Suprapubic skin (tissue), 4 donors: ENCODE measurements around the gene ITGB1BP2. TPM values are rescaled to one million over a fixed set of nuclear protein-coding genes. Genes with fewer than 3 reads are reported as not detected.
"Not testable (repeated sequence)": the region's sequence is repeated elsewhere in the genome, so short reads cannot be mapped to it uniquely, and the experiment has no call there.

Experiments used
- DNase-seq, 2 donors: peaks; one replicate each; pipeline ENCODE4 v3.0.0-alpha.2; 2019; ENCODE audit warnings: low spot score in 2 of 2
- H3K27ac ChIP-seq: fragments of 200-600 bp; sonication (generic); one replicate; pipeline ENCODE4 v1.5.1; 2019
- H3K27me3 ChIP-seq: fragments of 200-600 bp; sonication (generic); one replicate; pipeline ENCODE4 v1.5.1; 2019
- H3K36me3 ChIP-seq: fragments of 200-600 bp; sonication (generic); one replicate; pipeline ENCODE4 v1.5.1; 2019
- H3K4me1 ChIP-seq: fragments of 200-600 bp; sonication (generic); one replicate; pipeline ENCODE4 v1.5.1; 2019
- H3K4me3 ChIP-seq: fragments of 200-600 bp; sonication (generic); one replicate; pipeline ENCODE4 v1.5.1; 2019; ENCODE audit warnings: mild to moderate bottlenecking
- H3K9me3 ChIP-seq: fragments of 200-600 bp; sonication (generic); one replicate; pipeline ENCODE4 v1.5.1; 2019
- EP300 ChIP-seq: sonication (generic); formaldehyde crosslinking; IDR thresholded peaks from one replicate; pipeline ENCODE4 v1.6.1; 2017; ENCODE audit warnings: antibody characterized with exemption
- POLR2A ChIP-seq, 2 donors: fragments of 450-650 bp; IDR thresholded peaks; one replicate each; pipeline ENCODE4 v1.6.1; 2017; ENCODE audit warnings: antibody characterized with exemption in 2 of 2, mild to moderate bottlenecking in 2 of 2, moderate library complexity in 2 of 2
- POLR2AphosphoS5 ChIP-seq, 3 donors: sonication (generic); formaldehyde crosslinking; IDR thresholded peaks; one replicate each; pipeline ENCODE4 v1.6.1; 2017; ENCODE audit warnings: antibody characterized with exemption in 3 of 3
- whole genome bisulfite sequencing: methylation state at CpG from one replicate; pipeline ENCODE4 v1.1.5; 2018; 5-methylcytosine and 5-hydroxymethylcytosine counted together
- total RNA-seq, 4 donors: library from RNA; depleted of rRNA; stranded (reverse); fragments of >200 nt; gene quantifications; one replicate each; pipeline ENCODE4 v1.1.0, GENCODE V29; 2016
- TF ChIP-seq, protein P1 (sequence below), 2 donors: fragments of 200-600 bp in 1 of 2; fragments of 450-650 bp in 1 of 2; sonication (generic) in 1 of 2; IDR thresholded peaks; one replicate each; pipeline ENCODE4 v1.5.1; 2016 to 2019; ENCODE audit warnings: antibody characterized with exemption in 2 of 2, mild to moderate bottlenecking in 1 of 2, moderate library complexity in 1 of 2

Gene ITGB1BP2
- total RNA-seq, 4 donors from 2014 or later = 0.45 to 2.5 (median 0.71) TPM

DNA sequence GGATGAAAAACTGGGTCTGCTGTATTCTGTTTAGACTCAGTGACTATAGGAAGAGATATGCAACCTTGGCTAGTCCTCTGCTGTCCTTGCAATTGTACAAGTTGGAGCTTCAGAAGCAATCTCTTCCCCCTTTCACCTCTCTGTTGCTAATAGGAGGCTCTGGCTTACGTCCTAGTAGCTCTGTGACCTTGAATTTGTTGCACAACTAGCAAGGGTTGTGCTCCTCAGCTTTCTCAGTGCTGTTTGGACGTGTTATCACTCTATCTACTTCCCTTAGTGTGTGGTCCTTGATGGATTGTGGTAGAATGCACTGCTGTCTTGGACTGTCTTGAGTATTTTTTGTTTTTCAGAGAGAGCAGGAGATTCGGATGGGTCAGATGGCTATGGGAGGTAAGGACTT is 3.4 kb upstream of the ITGB1BP2 start:
- no peak for TF ChIP-seq POLR2AphosphoS5 (IDR thresholded peaks at IDR 0.05)
- TF ChIP-seq, protein P1, sequence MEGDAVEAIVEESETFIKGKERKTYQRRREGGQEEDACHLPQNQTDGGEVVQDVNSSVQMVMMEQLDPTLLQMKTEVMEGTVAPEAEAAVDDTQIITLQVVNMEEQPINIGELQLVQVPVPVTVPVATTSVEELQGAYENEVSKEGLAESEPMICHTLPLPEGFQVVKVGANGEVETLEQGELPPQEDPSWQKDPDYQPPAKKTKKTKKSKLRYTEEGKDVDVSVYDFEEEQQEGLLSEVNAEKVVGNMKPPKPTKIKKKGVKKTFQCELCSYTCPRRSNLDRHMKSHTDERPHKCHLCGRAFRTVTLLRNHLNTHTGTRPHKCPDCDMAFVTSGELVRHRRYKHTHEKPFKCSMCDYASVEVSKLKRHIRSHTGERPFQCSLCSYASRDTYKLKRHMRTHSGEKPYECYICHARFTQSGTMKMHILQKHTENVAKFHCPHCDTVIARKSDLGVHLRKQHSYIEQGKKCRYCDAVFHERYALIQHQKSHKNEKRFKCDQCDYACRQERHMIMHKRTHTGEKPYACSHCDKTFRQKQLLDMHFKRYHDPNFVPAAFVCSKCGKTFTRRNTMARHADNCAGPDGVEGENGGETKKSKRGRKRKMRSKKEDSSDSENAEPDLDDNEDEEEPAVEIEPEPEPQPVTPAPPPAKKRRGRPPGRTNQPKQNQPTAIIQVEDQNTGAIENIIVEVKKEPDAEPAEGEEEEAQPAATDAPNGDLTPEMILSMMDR (IDR thresholded peaks at IDR 0.05) = no peak
- no peak for TF ChIP-seq POLR2A (IDR thresholded peaks at IDR 0.05)
- no peak for TF ChIP-seq EP300
- H3K9me3 ChIP-seq = no peaks in the 10 kb centered on the region
- DNase-seq = no peak
- no peaks in the 10 kb centered on the region for H3K4me1 ChIP-seq
- no peak overlapping the region for H3K27ac ChIP-seq
- no peaks in the 10 kb centered on the region for H3K27me3 ChIP-seq
- 65% methylated on average over 3 of the region's 3 CpGs for WGBS
- no peak overlapping the region for H3K4me3 ChIP-seq
- peaks cover 71% of the 10 kb centered on the region for H3K36me3 ChIP-seq

DNA sequence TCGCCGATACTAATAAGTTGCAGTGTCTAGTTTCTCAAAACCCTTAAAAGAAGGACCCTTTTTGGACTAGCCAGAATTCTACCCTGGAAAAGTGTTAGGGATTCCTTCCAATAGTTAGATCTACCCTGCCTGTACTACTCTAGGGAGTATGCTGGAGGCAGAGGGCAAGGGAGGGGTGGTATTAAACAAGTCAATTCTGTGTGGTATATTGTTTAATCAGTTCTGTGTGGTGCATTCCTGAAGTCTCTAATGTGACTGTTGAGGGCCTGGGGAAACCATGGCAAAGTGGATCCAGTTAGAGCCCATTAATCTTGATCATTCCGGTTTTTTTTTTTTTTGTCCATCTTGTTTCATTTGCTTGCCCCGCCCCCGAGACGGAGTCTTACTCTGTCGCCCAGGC is 1.5 kb upstream of the ITGB1BP2 start:
- not testable (repeated sequence) for H3K4me1 ChIP-seq, DNase-seq, H3K9me3 ChIP-seq, H3K4me3 ChIP-seq, H3K27me3 ChIP-seq, H3K27ac ChIP-seq
- peaks cover 51% of the 10 kb centered on the region for H3K36me3 ChIP-seq
- 79% methylated on average over 7 of the region's 7 CpGs for WGBS

DNA sequence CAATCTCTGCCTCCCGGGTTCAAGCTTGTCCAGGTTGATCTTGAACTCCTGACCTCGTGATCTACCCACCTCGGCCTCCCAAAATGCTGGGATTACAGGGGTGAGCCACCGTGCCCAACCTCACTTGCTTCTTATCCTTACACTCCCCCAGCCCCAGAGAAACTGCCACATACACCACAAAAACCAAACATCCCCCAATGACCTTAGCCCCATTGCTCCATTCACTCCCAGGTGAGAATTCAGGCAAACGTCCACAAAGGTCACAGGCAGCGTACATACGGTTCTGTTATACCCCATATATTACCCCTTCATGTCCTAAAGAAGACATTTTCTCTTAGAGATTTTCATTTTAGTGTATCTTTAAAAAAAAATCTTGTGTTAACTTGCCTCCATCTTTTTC is 1.1 kb upstream of the ITGB1BP2 start:
- not testable (repeated sequence) for H3K4me3 ChIP-seq, H3K9me3 ChIP-seq, DNase-seq, H3K27me3 ChIP-seq, H3K27ac ChIP-seq, H3K4me1 ChIP-seq
- 75% methylated on average over 7 of the region's 7 CpGs for WGBS
- H3K36me3 ChIP-seq = peaks cover 47% of the 10 kb centered on the region

DNA sequence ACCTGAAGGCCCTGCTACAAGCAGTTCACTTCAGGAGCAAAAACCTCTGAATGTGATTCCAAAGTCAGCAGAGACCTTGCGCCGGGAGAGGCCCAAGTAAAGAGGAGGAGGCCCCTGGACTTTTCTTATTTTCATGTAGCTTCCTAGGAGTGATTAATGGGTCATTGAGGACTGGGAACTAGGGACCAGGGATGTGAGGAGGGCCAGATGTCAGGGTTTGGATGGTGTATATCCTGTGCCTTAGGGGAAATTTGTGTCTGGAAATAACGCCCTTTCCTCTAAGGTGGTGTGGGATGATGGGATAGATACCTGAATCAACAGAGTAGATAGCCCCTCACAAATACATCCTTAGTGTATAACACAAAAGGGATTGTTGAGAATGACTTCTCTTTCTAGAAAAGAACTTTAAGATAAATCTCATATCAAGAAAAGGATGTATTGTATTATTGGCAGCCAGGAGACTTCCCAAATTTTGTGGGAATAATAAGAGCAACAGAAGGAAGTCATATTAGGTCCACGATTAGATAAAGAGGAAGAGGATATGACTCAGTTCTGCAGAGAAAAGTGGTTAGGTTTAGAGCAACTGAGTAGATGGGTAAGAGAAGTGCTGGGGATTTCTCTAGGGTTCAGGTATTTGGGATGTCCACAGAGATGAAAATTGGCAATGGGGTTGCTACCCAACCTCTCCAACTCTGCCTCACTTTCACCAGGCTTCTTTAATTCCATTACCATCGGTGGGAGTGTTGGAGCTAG is 1.1 kb downstream of the ITGB1BP2 start:
- Histone ChIP-seq H3K27ac (no peak overlapping the region), H3K36me3 (peaks cover 26% of the 10 kb centered on the region), H3K27me3 (no peaks in the 10 kb centered on the region), H3K4me3 (no peak overlapping the region), H3K9me3 (no peaks in the 10 kb centered on the region), H3K4me1 (no peaks in the 10 kb centered on the region)
- DNase-seq = no peak
- no peak for TF ChIP-seq POLR2A (IDR thresholded peaks at IDR 0.05)
- TF ChIP-seq, protein P1 (IDR thresholded peaks at IDR 0.05) = no peak
- no peak for TF ChIP-seq EP300
- no peak for TF ChIP-seq POLR2AphosphoS5 (IDR thresholded peaks at IDR 0.05)
- WGBS = 79% methylated on average over 5 of the region's 5 CpGs

DNA sequence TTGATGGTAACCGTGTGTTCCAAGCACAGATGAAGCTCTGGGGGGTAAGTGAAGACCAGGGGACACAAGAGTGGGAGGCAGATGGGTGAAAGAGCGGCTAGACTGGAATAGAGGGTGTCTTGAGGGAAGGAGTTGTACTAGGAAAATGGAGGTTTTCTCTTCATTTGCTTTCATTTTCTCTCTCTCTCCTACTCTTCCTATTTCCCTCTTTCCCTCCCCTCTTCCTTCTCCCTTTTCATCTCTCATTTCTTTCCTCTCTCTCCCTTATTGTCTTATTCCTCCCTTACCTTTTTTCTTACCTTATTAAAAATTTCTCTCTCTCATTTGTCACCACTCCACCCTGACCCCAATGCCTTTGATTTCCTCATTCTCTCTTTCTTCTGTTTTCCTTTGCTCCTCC is 3.0 kb downstream of the ITGB1BP2 start:
- Histone ChIP-seq H3K27me3 (no peaks in the 10 kb centered on the region), H3K36me3 (peaks cover 8% of the 10 kb centered on the region), H3K9me3 (no peaks in the 10 kb centered on the region), H3K4me1 (no peaks in the 10 kb centered on the region), H3K27ac (no peak overlapping the region), H3K4me3 (no peak overlapping the region)
- no peak for TF ChIP-seq POLR2A (IDR thresholded peaks at IDR 0.05)
- TF ChIP-seq, protein P1 (IDR thresholded peaks at IDR 0.05) = no peak
- no peak for TF ChIP-seq EP300
- TF ChIP-seq POLR2AphosphoS5 (IDR thresholded peaks at IDR 0.05) = no peak
- WGBS = 66% methylated on average over 2 of the region's 2 CpGs
- DNase-seq = no peak

DNA sequence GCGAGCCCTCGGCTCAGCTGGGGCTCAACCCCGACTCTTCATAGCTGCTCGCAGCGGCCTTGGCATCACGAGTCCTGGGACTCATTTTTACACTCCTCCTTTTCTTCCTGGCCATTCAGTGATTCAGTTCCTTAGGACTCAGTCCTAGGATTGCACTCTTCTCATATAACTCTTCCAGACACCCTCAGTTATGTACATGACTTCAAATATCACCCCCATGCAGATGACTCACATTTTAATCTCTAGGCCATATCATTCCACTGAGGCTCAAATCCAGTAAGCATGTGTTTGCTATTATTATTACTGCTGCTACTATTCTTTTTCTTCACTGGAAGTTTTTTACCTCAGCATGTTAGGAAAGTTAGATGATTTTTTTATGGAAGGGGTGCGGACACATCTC is 14.4 kb downstream of the ITGB1BP2 start:
- H3K27me3 ChIP-seq = no peaks in the 10 kb centered on the region
- H3K36me3 ChIP-seq = no peaks in the 10 kb centered on the region
- H3K27ac ChIP-seq = no peak overlapping the region
- TF ChIP-seq POLR2AphosphoS5 (IDR thresholded peaks at IDR 0.05) (no peak), POLR2A (IDR thresholded peaks at IDR 0.05) (no peak), EP300 (no peak)
- TF ChIP-seq, protein P1 (IDR thresholded peaks at IDR 0.05) = no peak
- DNase-seq = no peak
- no peaks in the 10 kb centered on the region for H3K9me3 ChIP-seq
- no peaks in the 10 kb centered on the region for H3K4me1 ChIP-seq
- H3K4me3 ChIP-seq = no peak overlapping the region
- 82% methylated on average over 7 of the region's 7 CpGs for WGBS

DNA sequence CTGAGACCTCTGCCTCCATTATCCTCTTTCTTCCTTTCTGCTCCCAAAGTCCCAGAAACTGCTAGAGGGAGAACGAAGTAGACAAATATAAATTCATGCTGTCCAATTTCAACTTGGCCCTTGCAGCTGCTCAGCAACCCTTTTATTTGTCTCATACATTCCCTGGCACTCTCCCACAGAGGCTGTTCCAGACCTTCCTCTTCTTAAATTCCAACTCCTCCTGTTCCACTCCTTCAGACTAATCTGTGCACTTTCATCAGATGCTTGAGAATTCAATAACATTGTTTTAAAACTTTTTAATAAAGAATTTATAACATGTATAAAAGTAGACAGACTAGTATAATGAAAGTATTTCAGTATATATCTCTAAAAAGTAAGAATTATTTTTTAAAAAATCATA is 15.4 kb downstream of the ITGB1BP2 start:
- not testable (repeated sequence) for H3K36me3 ChIP-seq, H3K9me3 ChIP-seq, H3K4me1 ChIP-seq, H3K27ac ChIP-seq, H3K27me3 ChIP-seq, DNase-seq, H3K4me3 ChIP-seq
- 33% methylated on average over 1 of the region's 1 CpG for WGBS
